Measurements from ENCODE around the gene ZNF662.

- TF ChIP-seq MAX (CRISPR knock-in tag; IDR thresholded peaks at IDR 0.05) (no peak), CTCF (IDR thresholded peaks at IDR 0.05) (no peak), MLX (CRISPR knock-in tag; IDR thresholded peaks at IDR 0.05) (no peak)
These were observed 11.0 kb upstream of the ZNF662 start for GRCh38 chr3:42894698-42895579.
